Measurements from ENCODE around the gene PTPRN2.

Gene PTPRN2

DNA sequence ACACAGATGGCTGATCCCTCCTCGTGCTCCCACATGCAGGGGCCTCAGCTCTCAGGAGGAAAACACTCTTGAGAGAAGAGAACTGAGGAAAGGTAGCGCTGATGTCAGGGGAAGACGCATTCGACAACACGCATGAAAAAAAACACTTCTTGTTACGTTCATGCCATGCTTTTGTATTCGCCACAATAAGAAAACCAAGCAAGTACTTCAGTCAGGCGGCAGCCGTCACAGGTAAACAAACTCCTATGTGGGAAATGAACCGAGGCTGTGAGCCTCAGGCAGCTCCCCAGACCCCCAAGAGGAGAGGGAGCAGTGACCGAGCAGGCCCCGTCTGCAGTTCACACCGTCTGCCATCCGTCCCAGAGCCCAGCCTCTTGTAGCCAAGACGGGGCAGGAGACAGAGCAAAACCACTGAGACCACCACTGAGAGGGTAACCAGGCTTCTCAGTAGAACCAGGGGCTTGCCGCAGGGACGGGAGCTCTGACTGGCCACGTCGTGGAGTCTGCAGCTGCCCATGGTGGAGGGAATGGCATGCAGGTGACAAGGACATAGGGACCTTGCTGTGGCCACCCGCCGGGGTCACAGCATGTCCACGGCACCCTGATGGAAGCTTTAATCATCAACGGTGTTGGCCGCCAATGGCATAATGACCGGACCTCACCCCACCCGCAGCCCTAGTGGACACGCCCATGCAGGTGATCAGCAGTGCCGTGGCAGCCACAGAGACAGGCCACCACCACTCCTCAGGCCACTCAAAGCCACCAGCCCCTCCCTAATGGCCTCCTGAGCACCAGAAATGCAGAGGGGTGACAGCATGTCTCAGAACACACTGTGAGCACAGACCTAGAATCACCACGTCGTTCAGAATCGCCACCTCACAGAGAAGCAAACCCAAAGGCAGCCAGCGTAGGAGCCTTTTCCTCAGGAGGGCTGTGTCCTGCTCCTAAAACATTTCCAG is 304.3 kb downstream of the PTPRN2 start:
- ATAC-seq (replicated peaks; ENCODE audit: extremely low read depth, poor library complexity, severe bottlenecking) (no peak), DNase-seq (ENCODE audit: low spot score in 2 of 2) (no peak)
- no peaks in the 10 kb centered on the region for H3K36me3 Mint-ChIP-seq (ENCODE audit: insufficient read depth)
- no peak overlapping the region for H3K27ac Mint-ChIP-seq (ENCODE audit: low read depth)
- H3K4me3 Mint-ChIP-seq, result no peak overlapping the region
- no peaks in the 10 kb centered on the region for H3K4me1 Mint-ChIP-seq
- H3K9me3 Mint-ChIP-seq, result peaks cover 23% of the 10 kb centered on the region
- H3K27me3 Mint-ChIP-seq, result no peaks in the 10 kb centered on the region

DNA sequence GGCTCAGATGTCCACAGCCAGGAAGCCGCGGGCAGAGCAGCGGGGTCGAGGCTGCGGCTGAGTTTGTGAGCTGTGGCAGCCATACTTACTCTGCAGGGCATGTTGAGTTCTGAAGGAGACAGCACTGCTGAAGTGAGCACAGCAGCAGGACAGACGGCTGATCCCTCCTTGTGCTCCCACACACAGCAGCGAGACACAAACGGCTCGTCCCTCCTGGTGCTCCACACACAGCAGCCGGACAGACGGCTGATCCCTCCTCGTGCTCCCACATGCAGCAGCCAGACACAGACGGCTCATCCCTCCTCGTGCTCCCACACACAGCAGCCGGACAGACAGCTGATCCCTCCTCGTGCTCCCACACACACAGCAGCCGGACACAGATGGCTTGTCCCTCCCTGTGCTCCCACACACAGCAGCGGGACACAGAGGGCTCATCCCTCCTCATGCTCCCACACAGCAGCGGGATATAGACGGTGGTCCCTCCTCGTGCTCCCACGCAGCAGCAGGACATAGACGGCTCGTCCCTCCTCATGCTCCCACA is 305.1 kb downstream of the PTPRN2 start:
- H3K27ac Mint-ChIP-seq (ENCODE audit: low read depth), result no peak overlapping the region
- peaks cover 19% of the 10 kb centered on the region for H3K9me3 Mint-ChIP-seq
- H3K27me3 Mint-ChIP-seq, result no peaks in the 10 kb centered on the region
- H3K36me3 Mint-ChIP-seq (ENCODE audit: insufficient read depth), result no peaks in the 10 kb centered on the region
- DNase-seq (ENCODE audit: low spot score in 2 of 2), result no peak
- H3K4me1 Mint-ChIP-seq, result no peaks in the 10 kb centered on the region
- H3K4me3 Mint-ChIP-seq, result no peak overlapping the region
- ATAC-seq (replicated peaks; ENCODE audit: extremely low read depth, poor library complexity, severe bottlenecking), result no peak

DNA sequence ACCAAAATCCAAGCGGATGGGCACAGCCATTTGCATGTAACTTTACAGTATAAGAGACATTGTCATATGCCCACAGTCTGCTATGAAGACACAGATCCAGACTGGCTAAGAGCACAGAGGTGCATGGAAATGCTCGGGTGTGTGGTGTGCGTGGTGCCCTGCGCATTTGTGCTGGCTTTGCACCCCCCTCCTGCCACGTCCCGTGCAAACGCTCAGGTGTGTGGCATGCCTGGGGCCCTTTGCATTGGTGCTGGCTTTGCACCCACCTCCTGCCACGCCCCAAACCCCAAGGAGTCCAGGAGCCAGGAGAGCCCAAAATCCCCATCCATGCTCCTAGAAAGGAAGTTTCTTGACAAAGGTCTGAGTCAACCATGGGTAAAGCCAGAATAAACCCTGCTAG is 306.2 kb downstream of the PTPRN2 start:
- peaks cover 9% of the 10 kb centered on the region for H3K9me3 Mint-ChIP-seq
- H3K4me1 Mint-ChIP-seq, result no peaks in the 10 kb centered on the region
- H3K4me3 Mint-ChIP-seq, result no peak overlapping the region
- H3K27ac Mint-ChIP-seq (ENCODE audit: low read depth), result no peak overlapping the region
- ATAC-seq (replicated peaks; ENCODE audit: extremely low read depth, poor library complexity, severe bottlenecking) (no peak), DNase-seq (ENCODE audit: low spot score in 2 of 2) (no peak)
- H3K36me3 Mint-ChIP-seq (ENCODE audit: insufficient read depth), result no peaks in the 10 kb centered on the region
- no peaks in the 10 kb centered on the region for H3K27me3 Mint-ChIP-seq

DNA sequence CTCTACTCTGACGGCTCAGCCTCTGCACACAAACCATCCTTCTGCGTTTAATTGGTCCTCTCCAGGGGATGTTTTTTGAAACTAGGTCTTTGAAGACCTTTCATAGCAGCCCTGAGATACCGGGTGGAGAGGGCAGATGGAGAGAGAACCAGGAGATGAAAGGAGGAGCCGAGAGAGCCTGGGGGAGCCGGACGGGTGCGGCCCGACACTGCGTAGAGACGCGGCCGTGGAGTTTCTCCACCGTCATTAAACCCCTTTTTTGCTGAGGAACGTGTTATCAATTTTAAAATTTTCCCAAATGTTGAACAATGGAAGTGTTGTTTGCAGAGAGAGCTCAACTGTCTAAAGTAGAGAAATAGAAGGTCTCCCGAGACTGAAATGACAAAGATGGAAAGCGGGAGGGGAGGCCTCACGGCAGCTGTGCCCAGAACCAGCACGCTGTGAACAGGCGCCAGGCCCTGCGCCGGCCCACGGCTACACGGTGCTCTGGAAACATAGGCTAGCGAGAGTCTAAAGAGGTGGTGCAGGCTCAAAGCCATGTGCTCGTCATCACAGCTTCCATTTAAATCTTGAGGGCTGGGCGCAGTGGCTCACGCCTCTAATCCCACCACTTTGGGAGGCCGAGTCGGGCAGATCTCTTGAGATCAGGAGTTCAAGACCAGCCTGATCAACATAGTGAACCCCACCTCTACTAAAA is 307.0 kb downstream of the PTPRN2 start:
- Mint-ChIP-seq H3K4me3 (no peak overlapping the region), H3K27me3 (no peaks in the 10 kb centered on the region), H3K36me3 (ENCODE audit: insufficient read depth) (no peaks in the 10 kb centered on the region), H3K27ac (ENCODE audit: low read depth) (no peak overlapping the region), H3K9me3 (peaks cover 6% of the 10 kb centered on the region), H3K4me1 (no peaks in the 10 kb centered on the region)
- ATAC-seq (replicated peaks; ENCODE audit: extremely low read depth, poor library complexity, severe bottlenecking) (no peak), DNase-seq (ENCODE audit: low spot score in 2 of 2) (no peak)

DNA sequence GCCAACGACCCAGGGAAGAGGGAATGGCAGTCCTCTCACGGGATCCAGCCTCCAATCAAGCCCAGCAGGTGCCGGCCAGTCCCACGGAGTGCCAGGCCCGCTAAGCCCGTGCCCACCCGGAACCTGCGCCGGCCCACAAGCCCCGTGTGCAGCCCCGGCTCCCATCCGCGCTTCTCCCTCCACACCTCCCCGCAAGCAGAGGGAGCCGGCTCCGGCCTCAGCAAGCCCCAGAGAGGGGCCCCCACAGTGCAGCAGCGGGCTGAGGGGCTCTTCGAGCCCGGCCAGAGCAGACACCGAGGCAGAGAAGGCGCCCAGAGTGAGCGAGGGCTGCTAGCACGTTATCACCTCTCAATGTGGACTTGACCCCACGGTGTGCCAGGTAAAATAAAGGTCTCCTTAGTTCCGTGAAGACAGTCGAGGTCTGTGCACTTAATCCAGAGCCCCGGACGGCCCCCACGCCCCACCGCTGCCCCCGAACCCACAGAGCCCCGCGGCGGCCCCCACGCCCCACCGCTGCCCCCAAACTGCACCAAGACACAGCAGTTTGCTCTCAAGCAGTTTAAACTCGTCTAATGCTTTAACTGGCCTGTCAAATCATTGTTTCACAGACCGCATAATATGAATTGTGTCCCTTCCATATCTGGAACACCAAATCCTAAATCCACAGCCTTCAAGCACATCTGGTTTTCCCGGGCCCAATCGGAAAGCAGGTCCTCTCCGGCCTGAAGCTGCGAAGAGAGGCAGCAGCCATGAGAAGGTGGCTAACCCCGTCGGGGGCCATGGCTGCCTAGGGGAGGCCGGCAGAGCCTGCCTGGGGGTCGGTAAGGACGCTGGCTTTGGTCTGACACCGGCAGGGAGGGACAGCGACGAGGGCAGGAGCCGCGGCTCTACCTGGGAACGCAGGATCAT is 307.8 kb downstream of the PTPRN2 start:
- ATAC-seq (replicated peaks; ENCODE audit: extremely low read depth, poor library complexity, severe bottlenecking) (no peak), DNase-seq (ENCODE audit: low spot score in 2 of 2) (no peak)
- Mint-ChIP-seq H3K27ac (ENCODE audit: low read depth) (no peak overlapping the region), H3K27me3 (no peaks in the 10 kb centered on the region), H3K9me3 (peaks cover 2% of the 10 kb centered on the region), H3K4me3 (no peak overlapping the region), H3K4me1 (no peaks in the 10 kb centered on the region), H3K36me3 (ENCODE audit: insufficient read depth) (no peaks in the 10 kb centered on the region)

DNA sequence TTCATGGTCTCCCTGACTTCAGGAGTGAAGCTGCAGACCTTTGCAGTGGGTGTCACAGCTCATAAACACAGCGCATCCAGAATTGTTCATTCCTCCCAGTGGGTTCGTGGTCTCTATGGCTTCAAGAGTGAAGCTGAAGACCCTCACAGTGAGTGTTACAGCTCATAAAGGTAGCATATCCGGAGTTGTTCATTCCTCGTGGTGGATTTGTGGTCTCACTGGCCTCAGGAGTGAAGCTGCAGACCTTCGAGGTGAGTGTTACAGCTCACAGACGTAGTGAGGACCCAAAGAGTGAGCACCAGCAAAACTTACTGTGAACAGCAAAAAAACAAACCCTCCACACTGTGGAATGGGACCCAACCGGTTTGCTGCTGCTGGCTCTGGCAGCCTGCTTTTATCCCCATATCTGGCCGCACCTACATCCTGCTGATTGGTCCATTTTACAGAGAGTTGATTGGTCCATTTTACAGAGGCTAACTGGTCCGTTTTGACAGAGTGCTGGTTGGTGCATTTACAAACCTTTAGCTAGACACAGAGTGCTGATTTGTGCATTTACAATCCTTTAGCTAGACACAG is 308.8 kb downstream of the PTPRN2 start:
- Mint-ChIP-seq H3K4me1 (no peaks in the 10 kb centered on the region), H3K27ac (ENCODE audit: low read depth) (no peak overlapping the region), H3K27me3 (no peaks in the 10 kb centered on the region), H3K4me3 (no peak overlapping the region), H3K36me3 (ENCODE audit: insufficient read depth) (no peaks in the 10 kb centered on the region), H3K9me3 (no peaks in the 10 kb centered on the region)
- DNase-seq (ENCODE audit: low spot score in 2 of 2) (no peak), ATAC-seq (replicated peaks; ENCODE audit: extremely low read depth, poor library complexity, severe bottlenecking) (no peak)

DNA sequence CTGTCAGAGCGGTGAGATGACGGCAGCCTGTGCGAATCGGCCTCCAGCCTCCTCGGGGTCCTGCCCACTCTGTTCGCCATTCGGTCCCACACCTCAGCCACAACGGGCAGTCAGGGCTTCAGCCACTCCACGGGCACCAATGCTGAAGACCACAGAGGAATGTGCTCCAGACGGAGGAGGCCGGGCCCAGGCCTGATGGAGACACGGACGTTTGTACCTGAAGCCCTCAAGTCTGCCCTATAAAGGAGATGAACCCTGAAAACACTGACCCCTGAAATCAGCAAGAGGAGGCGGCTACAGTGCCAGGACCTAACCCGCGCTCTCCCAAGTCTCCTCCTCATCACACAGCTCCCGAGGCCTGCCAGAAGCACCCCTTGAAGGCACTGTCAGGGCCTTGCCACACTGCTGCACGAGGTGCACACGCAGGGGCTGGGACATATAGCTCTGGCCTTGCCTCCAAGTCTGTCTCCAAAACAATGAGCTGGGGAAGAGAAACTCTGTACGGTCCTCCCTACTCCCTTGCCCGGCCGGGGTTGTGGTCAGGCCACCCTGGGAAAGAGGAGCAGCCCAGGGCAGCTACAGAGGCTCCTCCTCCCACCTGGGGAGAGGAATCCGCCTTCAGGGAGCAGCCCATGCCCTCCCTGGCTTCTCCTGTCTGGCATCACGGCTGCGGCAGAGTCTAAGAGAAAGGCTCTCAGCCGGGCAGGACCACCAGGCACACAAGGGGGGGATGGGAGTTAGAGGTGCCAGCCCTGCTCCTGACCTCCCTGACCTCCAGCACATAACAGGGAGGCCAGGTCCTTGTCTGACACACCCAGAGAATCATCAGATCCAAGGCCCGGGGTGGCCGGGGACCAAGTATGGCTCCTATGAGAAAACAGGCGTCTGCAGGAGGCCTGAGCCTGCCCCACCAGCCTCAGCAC is 310.1 kb downstream of the PTPRN2 start:
- no peaks in the 10 kb centered on the region for H3K27me3 Mint-ChIP-seq
- no peak overlapping the region for H3K27ac Mint-ChIP-seq (ENCODE audit: low read depth)
- no peaks in the 10 kb centered on the region for H3K9me3 Mint-ChIP-seq
- DNase-seq (ENCODE audit: low spot score in 2 of 2), result no peak
- ATAC-seq (replicated peaks; ENCODE audit: extremely low read depth, poor library complexity, severe bottlenecking), result no peak
- no peaks in the 10 kb centered on the region for H3K36me3 Mint-ChIP-seq (ENCODE audit: insufficient read depth)
- H3K4me1 Mint-ChIP-seq, result no peaks in the 10 kb centered on the region
- H3K4me3 Mint-ChIP-seq, result no peak overlapping the region

DNA sequence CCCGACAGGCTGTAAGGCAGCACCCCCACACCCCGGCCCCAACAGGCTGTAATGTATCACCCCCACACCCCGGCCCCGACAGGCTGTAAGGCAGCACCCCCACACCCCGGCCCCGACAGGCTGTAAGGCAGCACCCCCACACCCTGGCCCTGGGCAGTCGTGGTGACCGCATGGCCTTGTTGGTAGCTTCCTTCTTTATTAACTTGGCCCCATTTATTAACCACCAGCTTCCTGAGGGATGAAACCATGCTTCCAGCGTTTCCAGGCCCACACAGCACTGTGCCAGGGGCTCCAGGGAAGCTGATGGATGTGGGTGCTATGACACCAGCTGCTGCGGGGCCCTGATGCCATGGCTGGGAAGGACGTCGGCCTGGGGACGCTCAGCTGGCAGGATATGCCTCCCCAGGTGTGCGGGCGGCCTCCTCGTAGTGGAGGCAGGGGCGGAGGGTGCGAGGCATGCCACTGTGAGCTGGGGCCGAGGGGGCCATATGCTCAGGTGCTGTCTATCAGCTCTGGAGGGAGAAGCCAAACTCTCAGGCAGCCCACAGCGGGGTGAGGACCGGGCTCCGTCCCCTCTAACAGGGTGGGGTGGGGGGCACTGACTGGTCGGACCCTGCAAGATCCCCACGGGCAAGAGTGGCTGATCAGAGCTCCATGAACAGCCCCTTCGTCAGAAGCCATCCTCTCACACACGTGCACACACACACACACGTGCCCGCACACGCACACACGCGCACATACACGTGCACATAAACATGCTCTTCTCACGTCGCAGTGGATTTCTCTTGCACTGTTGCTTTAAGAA is 311.0 kb downstream of the PTPRN2 start:
- H3K9me3 Mint-ChIP-seq, result no peaks in the 10 kb centered on the region

DNA sequence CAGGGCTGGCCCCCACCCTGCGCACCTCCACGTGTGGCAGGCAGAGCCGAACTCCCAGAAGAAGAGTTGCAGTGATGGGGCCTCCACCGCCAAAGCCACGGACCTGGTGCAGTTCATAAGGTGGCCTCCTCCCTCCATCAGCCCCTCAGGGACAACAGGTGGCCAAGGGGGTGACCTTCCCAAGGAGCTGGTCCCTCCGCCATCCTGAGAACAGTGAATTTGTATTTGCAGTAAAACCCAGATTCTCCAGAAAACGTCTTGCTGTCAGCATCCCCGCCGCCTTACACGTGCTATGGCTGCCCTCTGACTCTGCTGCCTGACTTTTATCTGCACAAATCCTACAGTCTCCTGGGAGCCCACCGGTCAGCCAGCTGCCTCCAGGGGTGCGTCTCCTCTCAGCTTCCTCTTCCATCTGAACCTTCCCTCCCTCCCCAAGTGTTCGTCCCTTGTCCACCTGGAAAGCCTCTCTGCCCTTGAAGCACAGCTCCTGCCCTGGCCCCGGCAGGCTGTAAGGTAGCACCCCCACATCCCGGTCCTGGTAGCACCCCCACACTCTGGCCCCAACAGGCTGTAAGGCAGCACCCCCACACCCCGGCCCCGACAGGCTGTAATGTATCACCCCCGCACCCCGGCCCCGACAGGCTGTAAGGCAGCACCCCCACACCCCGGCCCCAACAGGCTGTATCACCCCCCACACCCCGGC is 311.8 kb downstream of the PTPRN2 start:
- no peaks in the 10 kb centered on the region for H3K36me3 Mint-ChIP-seq (ENCODE audit: insufficient read depth)
- ATAC-seq (replicated peaks; ENCODE audit: extremely low read depth, poor library complexity, severe bottlenecking) (no peak), DNase-seq (ENCODE audit: low spot score in 2 of 2) (no peak)
- no peaks in the 10 kb centered on the region for H3K9me3 Mint-ChIP-seq
- H3K27ac Mint-ChIP-seq (ENCODE audit: low read depth), result no peak overlapping the region
- H3K27me3 Mint-ChIP-seq, result no peaks in the 10 kb centered on the region
- H3K4me3 Mint-ChIP-seq, result no peak overlapping the region
- no peaks in the 10 kb centered on the region for H3K4me1 Mint-ChIP-seq

More for the DNA sequence above, 311.0 kb downstream of the PTPRN2 start:
- no peak for ATAC-seq (replicated peaks; ENCODE audit: extremely low read depth, poor library complexity, severe bottlenecking)
- no peaks in the 10 kb centered on the region for H3K4me1 Mint-ChIP-seq
- H3K36me3 Mint-ChIP-seq (ENCODE audit: insufficient read depth), result no peaks in the 10 kb centered on the region
- H3K4me3 Mint-ChIP-seq, result no peak overlapping the region
- H3K27ac Mint-ChIP-seq (ENCODE audit: low read depth), result no peak overlapping the region
- DNase-seq (ENCODE audit: low spot score in 2 of 2), result no peak
- H3K27me3 Mint-ChIP-seq, result no peaks in the 10 kb centered on the region

DNA sequence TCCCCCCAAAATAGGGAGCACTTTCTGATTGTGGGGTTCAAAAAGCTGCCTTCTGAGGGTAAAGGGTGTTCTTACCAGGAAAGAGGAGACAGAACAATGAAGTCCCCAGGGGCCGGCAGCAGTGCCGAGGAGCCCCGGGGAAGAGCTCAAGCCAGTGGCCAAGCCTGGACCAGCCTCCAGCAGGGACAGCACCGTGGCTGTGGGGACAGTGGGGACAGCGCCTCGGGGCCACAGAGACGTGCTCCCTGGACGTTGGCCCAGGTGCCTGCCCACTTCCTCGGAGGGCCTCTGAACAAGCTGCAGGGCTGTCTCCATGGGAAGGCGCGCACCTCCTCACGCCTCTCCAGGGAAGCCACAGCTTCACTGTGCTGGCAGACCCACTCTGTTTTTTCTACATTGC is 312.6 kb downstream of the PTPRN2 start:
- ATAC-seq (replicated peaks; ENCODE audit: extremely low read depth, poor library complexity, severe bottlenecking), result no peak
- no peak for DNase-seq (ENCODE audit: low spot score in 2 of 2)
- no peaks in the 10 kb centered on the region for H3K36me3 Mint-ChIP-seq (ENCODE audit: insufficient read depth)
- H3K27me3 Mint-ChIP-seq, result no peaks in the 10 kb centered on the region
- H3K4me1 Mint-ChIP-seq, result no peaks in the 10 kb centered on the region
- no peaks in the 10 kb centered on the region for H3K9me3 Mint-ChIP-seq
- H3K4me3 Mint-ChIP-seq, result no peak overlapping the region
- no peak overlapping the region for H3K27ac Mint-ChIP-seq (ENCODE audit: low read depth)

All from central memory CD8-positive, alpha-beta T cell (primary cell).